GM18505 (cell line): ENCODE data around the gene SKI.
"Not testable (repeated sequence)": the region's sequence is repeated elsewhere in the genome, so short reads cannot be mapped to it uniquely, and the experiment has no call there.

Experiments used
- ATAC-seq: cut with Tn5 transposase; IDR thresholded peaks from one replicate; pipeline ENCODE4 v1.9.1; 2021; ENCODE audit not compliant: unreplicated experiment
- POLR2A ChIP-seq: IDR thresholded peaks from 4 replicates; pipeline ENCODE4 v1.6.1; 2011; ENCODE audit warnings: borderline replicate concordance; ENCODE audit not compliant: insufficient read depth, insufficient read length; ENCODE audit errors: extremely low read depth

Gene SKI

GRCh38 chr1:2287649-2288048 is 59.5 kb downstream of the SKI start:
- ATAC-seq: no peak

GRCh38 chr1:2288311-2288710 is 60.2 kb downstream of the SKI start:
- no peak for TF ChIP-seq POLR2A
- no peak for ATAC-seq

More at GRCh38 chr1:2287649-2288048, 59.5 kb downstream of the SKI start:
- TF ChIP-seq POLR2A: no peak

- no peak for ATAC-seq
- no peak for TF ChIP-seq POLR2A
Observed at GRCh38 chr1:2288816-2289536, 60.9 kb downstream of the SKI start.

GRCh38 chr1:2289607-2290006 is 61.5 kb downstream of the SKI start:
- no peak for TF ChIP-seq POLR2A
- ATAC-seq: no peak

GRCh38 chr1:2290171-2290578 is 62.1 kb downstream of the SKI start:
- peak; percentile 33 for ATAC-seq
- no peak for TF ChIP-seq POLR2A

GRCh38 chr1:2290595-2291510 is 62.7 kb downstream of the SKI start:
- TF ChIP-seq POLR2A: no peak
- peak; percentile 57 for ATAC-seq

GRCh38 chr1:2291577-2291976 is 63.5 kb downstream of the SKI start:
- ATAC-seq: no peak
- no peak for TF ChIP-seq POLR2A

- ATAC-seq: no peak
- no peak for TF ChIP-seq POLR2A
Observed at GRCh38 chr1:2292725-2293450, 64.8 kb downstream of the SKI start.

GRCh38 chr1:2294033-2294724 is 66.1 kb downstream of the SKI start:
- TF ChIP-seq POLR2A: no peak
- no peak for ATAC-seq

- TF ChIP-seq POLR2A: no peak
- ATAC-seq: no peak
Observed at GRCh38 chr1:2294725-2295078, 66.6 kb downstream of the SKI start.

- TF ChIP-seq POLR2A: no peak
- no peak for ATAC-seq
Observed at GRCh38 chr1:2295526-2295925, 67.4 kb downstream of the SKI start.

GRCh38 chr1:2296211-2296610 is 68.1 kb downstream of the SKI start:
- ATAC-seq: not testable (repeated sequence)

GRCh38 chr1:2296614-2297013 is 68.5 kb downstream of the SKI start:
- TF ChIP-seq POLR2A: no peak
- no peak for ATAC-seq
